MCF 10A (cell line): ENCODE measurements around the gene PALLD. TPM values are rescaled to one million over a fixed set of nuclear protein-coding genes. Genes with fewer than 3 reads are reported as not detected.
A peak's percentile ranks its signal among the peaks of the same experiment; 100 is the strongest.

Experiments used
- BruUV-seq: library from RNA; stranded (reverse); fragments of 400-500 nt; replicated peaks from 2 replicates; lab custom pipeline; 2021; lab: Mats Ljungman, UMichigan
- CTCF ChIA-PET: fragments of 300-600 bp; sonication (Branson Sonifier 250); formaldehyde crosslinking; extraction: SDS; loops from one replicate; lab custom pipeline; 2021; ENCODE audit warnings: antibody characterized with exemption, inconsistent platforms; lab: Yijun Ruan, JAX
- POLR2A ChIA-PET: fragments of 300-600, 350-650 bp; sonication (Branson Sonifier 250); formaldehyde crosslinking; extraction: SDS; loops from one replicate; lab custom pipeline; 2020; ENCODE audit warnings: antibody characterized with exemption, inconsistent platforms; lab: Yijun Ruan, JAX
- DNase-seq: peaks from one replicate; pipeline ENCODE4 v3.0.0-alpha.2; 2018; ENCODE audit not compliant: unreplicated experiment
- H3K27ac Mint-ChIP-seq: one replicate; pipeline ENCODE4 v1.8.0; 2022; ENCODE audit warnings: mild to moderate bottlenecking, low read depth, mixed read lengths; ENCODE audit not compliant: unreplicated experiment
- H3K27me3 Mint-ChIP-seq: one replicate; pipeline ENCODE4 v1.8.0; 2022; ENCODE audit warnings: mixed read lengths; ENCODE audit not compliant: insufficient read depth, unreplicated experiment
- H3K36me3 Mint-ChIP-seq: one replicate; pipeline ENCODE4 v1.8.0; 2022; ENCODE audit warnings: mild to moderate bottlenecking, moderate library complexity, mixed read lengths; ENCODE audit not compliant: insufficient read depth, unreplicated experiment
- H3K4me1 Mint-ChIP-seq: one replicate; pipeline ENCODE4 v1.8.0; 2022; ENCODE audit warnings: mixed read lengths; ENCODE audit not compliant: insufficient read depth, unreplicated experiment
- H3K4me3 Mint-ChIP-seq: one replicate; pipeline ENCODE4 v1.8.0; 2022; ENCODE audit warnings: mild to moderate bottlenecking, moderate library complexity, mixed read lengths; ENCODE audit not compliant: unreplicated experiment
- H3K9me3 Mint-ChIP-seq: one replicate; pipeline ENCODE4 v1.8.0; 2022; ENCODE audit warnings: mixed read lengths; ENCODE audit not compliant: unreplicated experiment
- CTCF ChIP-seq: fragments of 200-600 bp; IDR thresholded peaks from one replicate; pipeline ENCODE4 v1.8.0; 2022; ENCODE audit warnings: antibody characterized with exemption, mild to moderate bottlenecking; ENCODE audit not compliant: unreplicated experiment
- intact Hi-C: fragments of 100-400 bp; cut with micrococcal nuclease; formaldehyde crosslinking; loops from 2 replicates; pipeline ENCODE4 v1.14.1; 2022
- total RNA-seq: library from RNA; stranded (reverse); gene quantifications from 2 replicates; pipeline ENCODE4 v1.2.3, GENCODE V29; 2022

The PALLD gene
- total RNA-seq, 1 experiment from 2014 or later: 191 TPM

- CTCF ChIA-PET: interaction anchor here (0.6 to 2.5 kb wide), 3 partner anchors 8 to 67 kb away, joined by 3 to 8 read pairs (median 3); no protein-coding TSS in a partner anchor
- H3K27me3 Mint-ChIP-seq: no peaks in the 10 kb centered on the region
- no peaks in the 10 kb centered on the region for H3K36me3 Mint-ChIP-seq
- DNase-seq: no peak
- peaks cover 20% of the 10 kb centered on the region for H3K4me1 Mint-ChIP-seq
- POLR2A ChIA-PET: interaction anchor here (1.0 kb wide), 1 partner anchor 10 kb away, joined by 3 read pairs; no protein-coding TSS in a partner anchor
- intact Hi-C loops: no loop called here
- H3K9me3 Mint-ChIP-seq: no peaks in the 10 kb centered on the region
- no peak overlapping the region for H3K27ac Mint-ChIP-seq
- no peak for TF ChIP-seq CTCF
- H3K4me3 Mint-ChIP-seq: no peak overlapping the region
- BruUV-seq: no TSS peak
Observed at GRCh38 chr4:168610911-168611530, 114.2 kb downstream of the PALLD start.

GRCh38 chr4:168612450-168613135 lies 115.7 kb downstream of the PALLD start:
- H3K36me3 Mint-ChIP-seq: no peaks in the 10 kb centered on the region
- no peaks in the 10 kb centered on the region for H3K9me3 Mint-ChIP-seq
- POLR2A ChIA-PET: interaction anchor here (0.6 kb wide), 1 partner anchor 31 kb away, joined by 3 read pairs; no protein-coding TSS in a partner anchor
- no peak overlapping the region for H3K4me3 Mint-ChIP-seq
- CTCF ChIA-PET: interaction anchor here (2.5 kb wide), 1 partner anchor 26 kb away, joined by 8 read pairs; no protein-coding TSS in a partner anchor
- TF ChIP-seq CTCF: no peak
- DNase-seq: peak; percentile 79
- H3K4me1 Mint-ChIP-seq: peaks cover 14% of the 10 kb centered on the region
- no peaks in the 10 kb centered on the region for H3K27me3 Mint-ChIP-seq
- H3K27ac Mint-ChIP-seq: no peak overlapping the region
- intact Hi-C loops: no loop called here
- BruUV-seq: no TSS peak

- TF ChIP-seq CTCF: no peak
- Mint-ChIP-seq H3K4me3 (no peak overlapping the region), H3K9me3 (no peaks in the 10 kb centered on the region), H3K27me3 (no peaks in the 10 kb centered on the region), H3K27ac (no peak overlapping the region), H3K36me3 (no peaks in the 10 kb centered on the region), H3K4me1 (peaks cover 15% of the 10 kb centered on the region)
- ChIA-PET POLR2A (interaction anchor here (1.1 to 1.2 kb wide), 2 partner anchors 9 to 23 kb away, joined by 3 to 5 read pairs; no protein-coding TSS in a partner anchor), CTCF (interaction anchor here (0.8 kb wide), 1 partner anchor 93 kb away, joined by 4 read pairs; no protein-coding TSS in a partner anchor)
- intact Hi-C loops: no loop called here
- DNase-seq: no peak
- no TSS peak for BruUV-seq
Observed at GRCh38 chr4:168613869-168614268, 117.0 kb downstream of the PALLD start.
